ENCODE measurements around the gene EEF2K. TPM values are rescaled to one million over a fixed set of nuclear protein-coding genes. Genes with fewer than 3 reads are reported as not detected.

EEF2K gene
- total RNA-seq, 3 donors from 2014 or later, result 38.6 to 60.8 (median 39.7) TPM

DNA sequence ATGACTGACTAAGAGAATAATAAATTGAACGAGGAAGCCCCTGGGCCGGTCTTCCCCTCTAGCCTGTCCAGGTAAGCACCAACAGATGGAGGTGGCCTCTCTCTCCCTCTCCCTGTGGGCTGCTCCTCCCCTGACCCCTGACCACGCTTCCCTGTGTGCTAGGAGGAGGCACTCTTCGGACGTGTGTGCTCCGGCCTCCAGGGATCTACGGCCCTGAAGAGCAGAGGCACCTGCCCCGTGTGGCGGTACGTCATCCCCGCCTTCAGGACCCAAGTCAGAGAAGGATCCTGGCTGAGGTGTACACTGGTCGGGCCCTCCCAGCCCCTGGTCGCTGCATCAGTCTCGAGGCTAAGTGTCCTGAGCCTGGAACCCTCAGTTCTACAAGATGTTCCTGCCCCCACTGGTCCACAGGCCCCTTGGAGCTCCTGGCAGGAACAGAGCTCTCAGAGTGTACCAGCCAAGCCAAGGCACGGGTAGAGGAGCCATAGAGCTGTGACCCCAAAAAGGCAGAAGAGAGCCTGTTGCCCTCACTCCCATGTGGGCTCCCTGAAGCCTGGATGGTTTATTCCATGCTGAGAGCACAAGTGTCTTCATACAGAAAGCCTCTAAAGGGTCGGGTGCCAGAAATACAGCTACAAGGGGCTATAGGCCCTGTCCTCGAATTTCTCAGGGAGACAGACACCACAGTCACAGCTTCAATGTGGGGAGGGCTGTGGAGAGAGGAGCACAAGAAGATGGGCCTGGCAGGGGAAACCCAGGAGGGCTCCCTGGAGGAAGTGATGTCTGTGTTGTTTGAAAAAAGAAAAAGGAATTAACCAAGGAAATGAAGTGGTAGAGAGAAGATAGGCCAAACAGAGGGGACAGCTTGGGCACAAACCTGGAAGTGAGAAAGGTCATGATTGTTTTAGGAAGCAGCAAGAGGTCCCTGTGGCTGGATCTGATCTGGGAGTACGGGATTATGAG is 27.8 kb upstream of the EEF2K start:
- no peak for DNase-seq
- Histone ChIP-seq H3K9me3 (no peaks in the 10 kb centered on the region), H3K4me3 (no peak overlapping the region), H3K4me1 (ENCODE audit: low read depth) (no peaks in the 10 kb centered on the region), H3K36me3 (ENCODE audit: low read depth) (no peaks in the 10 kb centered on the region)
- intact Hi-C loops (cut with DNase I, micrococcal nuclease), result no loop called here
- TF ChIP-seq CTCF (IDR thresholded peaks at IDR 0.05), result no peak
- no peak for ATAC-seq

- ATAC-seq (no peak), DNase-seq (no peak)
- intact Hi-C loops (cut with DNase I, micrococcal nuclease), result loop anchor here (10.0 kb wide), 2 partner anchors 167 to 177 kb away; partner anchors contain the start of genes MOSMO (in 1 of the 2) and PDZD9 (in 1 of the 2)
- Histone ChIP-seq H3K4me1 (ENCODE audit: low read depth) (no peaks in the 10 kb centered on the region), H3K4me3 (no peak overlapping the region), H3K9me3 (no peaks in the 10 kb centered on the region), H3K36me3 (ENCODE audit: low read depth) (no peaks in the 10 kb centered on the region)
- TF ChIP-seq CTCF (IDR thresholded peaks at IDR 0.05), result no peak
Measured at GRCh38 chr16:22181426-22181825, 24.7 kb upstream of the EEF2K start.

DNA sequence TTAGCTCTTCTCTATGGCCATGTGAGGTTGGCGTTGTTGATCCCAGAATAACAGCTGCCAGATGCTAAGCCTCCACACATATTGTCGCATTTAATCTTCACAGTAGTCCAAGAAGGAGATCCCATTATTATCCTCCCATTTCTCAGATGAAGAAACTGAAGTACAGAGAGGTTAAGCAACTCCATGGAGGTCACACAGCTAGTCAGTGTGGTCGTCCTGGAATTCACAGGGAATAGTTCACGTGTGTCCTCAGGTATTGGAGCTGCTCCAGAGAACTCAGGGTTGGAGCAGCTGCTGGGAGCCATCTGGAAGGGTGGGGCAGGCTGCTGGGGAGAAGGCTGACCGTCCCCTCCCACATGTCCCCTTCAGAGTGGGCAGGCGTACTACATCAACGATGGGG is 24.2 kb upstream of the EEF2K start:
- no peaks in the 10 kb centered on the region for H3K36me3 ChIP-seq (ENCODE audit: low read depth)
- no peaks in the 10 kb centered on the region for H3K4me1 ChIP-seq (ENCODE audit: low read depth)
- no peak overlapping the region for H3K4me3 ChIP-seq
- DNase-seq (no peak), ATAC-seq (no peak)
- no peak for TF ChIP-seq CTCF (IDR thresholded peaks at IDR 0.05)
- intact Hi-C loops (cut with DNase I, micrococcal nuclease), result loop anchor here (10.0 kb wide), 2 partner anchors 167 to 177 kb away; partner anchors contain the start of genes MOSMO (in 1 of the 2) and PDZD9 (in 1 of the 2)
- no peaks in the 10 kb centered on the region for H3K9me3 ChIP-seq

DNA sequence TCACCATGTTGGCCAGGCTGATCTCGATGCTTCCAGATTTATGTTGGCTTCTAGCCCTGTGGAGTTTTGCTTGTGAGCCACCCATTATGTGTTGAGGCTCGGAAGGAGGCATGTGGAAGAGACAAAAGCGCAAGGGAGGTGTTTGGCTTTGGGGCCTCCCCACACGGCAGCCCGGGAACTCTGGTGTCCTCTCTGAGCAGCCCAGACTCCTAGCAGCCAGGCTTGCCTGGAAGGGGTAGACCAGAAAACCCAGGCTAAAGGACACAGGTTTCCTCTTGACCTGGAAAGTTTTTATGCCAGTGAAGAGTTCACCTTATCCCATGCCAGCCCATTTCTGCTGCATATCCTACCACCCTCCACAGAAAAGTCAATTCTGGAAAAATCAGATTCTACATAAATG is 22.7 kb upstream of the EEF2K start:
- Histone ChIP-seq H3K4me1 (ENCODE audit: low read depth) (peaks cover 2% of the 10 kb centered on the region), H3K36me3 (ENCODE audit: low read depth) (no peaks in the 10 kb centered on the region), H3K4me3 (no peak overlapping the region), H3K9me3 (no peaks in the 10 kb centered on the region)
- TF ChIP-seq CTCF (IDR thresholded peaks at IDR 0.05), result no peak
- DNase-seq (no peak), ATAC-seq (no peak)
- intact Hi-C loops (cut with DNase I, micrococcal nuclease), result loop anchor here (10.0 kb wide), 2 partner anchors 169 to 179 kb away; partner anchors contain the start of genes MOSMO (in 1 of the 2) and PDZD9 (in 1 of the 2)

- intact Hi-C loops (cut with DNase I, micrococcal nuclease), result loop anchor here (10.0 kb wide), 2 partner anchors 169 to 179 kb away; partner anchors contain the start of genes MOSMO (in 1 of the 2) and PDZD9 (in 1 of the 2)
- no peaks in the 10 kb centered on the region for H3K36me3 ChIP-seq (ENCODE audit: low read depth)
- TF ChIP-seq CTCF (IDR thresholded peaks at IDR 0.05), result no peak
- peaks cover 9% of the 10 kb centered on the region for H3K4me1 ChIP-seq (ENCODE audit: low read depth)
- no peak for DNase-seq
- H3K4me3 ChIP-seq, result no peak overlapping the region
- no peak for ATAC-seq
- no peaks in the 10 kb centered on the region for H3K9me3 ChIP-seq
Measured at GRCh38 chr16:22183901-22184614, 22.0 kb upstream of the EEF2K start.

All from mucosa of descending colon (tissue), 3 donors.